SH-SY5Y (cell line): ENCODE results near the gene DELE1.

Experiments used
- GATA2 ChIP-seq: IDR thresholded peaks from 2 replicates; pipeline ENCODE4 v1.6.1; 2011; ENCODE audit warnings: mild to moderate bottlenecking, low read depth, low read length
- GATA3 ChIP-seq: IDR thresholded peaks from 2 replicates; pipeline ENCODE4 v1.6.1; 2011; ENCODE audit warnings: low read depth, mild to moderate bottlenecking, low read length, moderate library complexity

The DELE1 gene

DNA sequence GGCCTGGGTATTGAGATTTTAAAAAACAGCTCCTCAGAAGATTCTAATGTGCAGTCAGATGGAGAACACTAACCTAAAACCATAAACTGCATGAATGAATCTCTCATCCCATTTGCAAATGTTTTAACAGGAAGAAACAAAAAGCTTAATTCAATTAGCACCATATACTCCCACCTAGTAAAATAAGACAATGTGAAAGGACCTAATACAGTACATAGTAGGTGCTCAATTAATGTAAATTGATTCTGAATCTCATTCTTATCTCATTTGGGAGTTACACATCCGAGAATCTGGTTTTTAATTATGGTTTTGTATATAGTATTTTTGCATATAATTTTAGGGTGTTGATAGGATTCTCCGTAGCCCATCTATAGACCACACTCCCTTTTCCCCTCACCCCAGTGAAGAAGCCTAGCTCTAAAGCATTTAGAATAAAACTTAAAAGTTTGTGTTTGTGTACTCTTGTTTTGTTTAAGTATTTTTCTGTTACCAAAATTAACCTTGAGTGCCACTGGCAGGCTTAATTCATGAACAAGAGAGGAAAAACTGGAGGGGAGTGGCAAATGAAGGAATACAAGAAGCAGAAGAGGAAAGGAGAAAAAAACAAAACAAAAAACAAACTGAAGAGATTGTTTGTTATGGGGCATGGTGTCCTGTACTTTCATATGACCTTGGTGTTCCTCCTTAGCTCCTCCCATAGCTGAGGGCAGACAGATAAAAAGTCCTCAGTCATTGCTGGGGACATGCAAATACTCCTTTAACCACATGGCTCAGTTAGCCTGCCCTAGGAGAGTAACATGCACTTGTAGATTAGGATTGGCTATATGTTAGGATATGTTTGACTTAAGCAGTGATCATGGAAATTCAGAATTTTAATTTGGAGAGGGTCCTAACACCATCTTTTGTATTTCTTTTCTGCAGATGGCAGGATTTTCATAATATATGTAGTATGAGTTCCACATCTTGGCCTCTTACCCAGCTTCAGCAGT lies 46.4 kb downstream of the DELE1 start:
- TF ChIP-seq GATA2 (no peak), GATA3 (no peak)

DNA sequence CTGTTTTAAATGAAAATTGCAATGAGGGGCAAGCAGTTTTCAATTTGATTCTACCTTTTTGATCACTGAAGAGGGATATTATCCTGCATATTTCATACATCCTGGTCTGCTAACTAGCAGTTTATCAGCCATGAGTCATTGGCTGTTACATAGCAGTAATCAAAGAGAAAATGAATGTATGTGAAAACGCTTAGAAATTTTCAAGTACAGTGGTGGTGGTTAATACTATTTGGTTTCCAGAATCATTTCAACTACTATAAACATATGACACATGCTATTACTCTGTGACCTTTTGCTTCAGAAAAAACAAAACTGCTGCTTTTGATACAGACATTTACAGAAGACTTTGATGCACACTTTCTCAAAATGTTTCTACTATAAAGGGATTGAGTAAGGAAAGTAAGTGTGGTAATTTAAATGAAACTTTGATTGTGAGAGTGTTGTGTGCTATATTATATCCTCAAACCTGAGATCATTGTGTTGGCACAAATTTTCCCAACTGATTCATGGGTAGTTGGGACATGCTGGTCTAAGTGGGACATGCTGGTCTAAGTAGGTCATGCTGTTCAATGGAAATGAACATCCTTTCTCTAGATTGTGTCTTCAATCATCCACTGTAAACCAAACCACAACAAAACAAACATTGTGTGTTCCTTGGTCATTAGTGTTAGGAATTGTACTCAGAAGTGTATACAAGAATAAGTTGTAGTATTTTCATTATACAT lies 50.4 kb downstream of the DELE1 start:
- no peak for TF ChIP-seq GATA2
- no peak for TF ChIP-seq GATA3

GRCh38 chr5:141976176-141976575 lies 52.5 kb downstream of the DELE1 start:
- TF ChIP-seq GATA3 (no peak), GATA2 (no peak)

- TF ChIP-seq GATA2, result no peak
- no peak for TF ChIP-seq GATA3
Measured at GRCh38 chr5:141978389-141978788, 54.7 kb downstream of the DELE1 start.

GRCh38 chr5:141982626-141983025 lies 59.0 kb downstream of the DELE1 start:
- TF ChIP-seq GATA3 (no peak), GATA2 (no peak)

DNA sequence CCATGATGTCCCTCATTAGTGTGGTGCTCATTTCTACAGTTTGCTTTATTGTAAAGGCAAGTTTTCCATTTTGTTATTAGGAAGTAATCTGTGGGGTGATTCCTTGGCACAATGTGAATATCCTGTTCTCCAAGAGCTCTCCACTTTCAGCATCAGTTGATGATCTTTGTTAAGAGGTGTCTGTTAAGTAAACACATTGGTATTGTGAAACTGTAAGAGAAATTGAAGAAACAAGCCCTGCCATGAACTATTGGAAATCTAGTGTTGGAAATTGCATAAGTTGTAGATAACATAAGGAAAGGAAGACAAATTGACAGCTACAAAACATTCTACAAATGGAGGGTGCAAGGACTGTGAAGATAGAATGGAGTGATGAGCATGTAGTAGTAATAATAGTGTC lies 62.4 kb downstream of the DELE1 start:
- TF ChIP-seq GATA3 (no peak), GATA2 (no peak)

DNA sequence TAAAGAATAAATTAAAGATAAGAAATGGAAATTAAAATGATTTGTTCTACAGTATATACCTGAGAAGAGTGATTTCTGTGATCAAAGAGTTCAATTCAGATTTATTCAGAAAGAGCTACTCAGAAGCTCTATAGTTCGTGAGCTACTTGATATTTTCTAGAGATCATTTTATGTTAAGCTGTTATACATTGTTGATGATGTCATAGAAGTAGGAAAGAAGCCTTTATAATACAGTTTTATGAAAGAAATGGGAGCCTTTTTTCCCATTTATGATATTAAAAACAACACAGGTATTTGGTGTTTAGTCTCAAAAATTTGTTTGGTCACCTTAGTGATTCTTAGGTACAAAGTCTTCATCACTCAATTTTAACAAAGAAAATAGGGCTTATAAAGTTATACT lies 66.0 kb downstream of the DELE1 start:
- no peak for TF ChIP-seq GATA3
- TF ChIP-seq GATA2, result no peak
